ENCODE measurements around the gene MGAT5.

- no peak for TF ChIP-seq CTCF (conservative IDR thresholded peaks at IDR 0.05)
- no peak for TF ChIP-seq ZFX (IDR thresholded peaks at IDR 0.05)
Observed at GRCh38 chr2:134482131-134482723, 228.4 kb downstream of the MGAT5 start.
